GM20000 (cell line): ENCODE results near the gene IGSF23.

ENCODE experiments used
- DNase-seq: peaks from one replicate; pipeline ENCODE4 v3.0.0; 2012; ENCODE audit warnings: low spot score
- CTCF ChIP-seq: IDR thresholded peaks from 2 replicates; pipeline ENCODE4 v1.5.1; 2012; ENCODE audit warnings: mild to moderate bottlenecking, control low read depth; ENCODE audit errors: extremely low read depth, missing control alignments

Gene IGSF23

DNA sequence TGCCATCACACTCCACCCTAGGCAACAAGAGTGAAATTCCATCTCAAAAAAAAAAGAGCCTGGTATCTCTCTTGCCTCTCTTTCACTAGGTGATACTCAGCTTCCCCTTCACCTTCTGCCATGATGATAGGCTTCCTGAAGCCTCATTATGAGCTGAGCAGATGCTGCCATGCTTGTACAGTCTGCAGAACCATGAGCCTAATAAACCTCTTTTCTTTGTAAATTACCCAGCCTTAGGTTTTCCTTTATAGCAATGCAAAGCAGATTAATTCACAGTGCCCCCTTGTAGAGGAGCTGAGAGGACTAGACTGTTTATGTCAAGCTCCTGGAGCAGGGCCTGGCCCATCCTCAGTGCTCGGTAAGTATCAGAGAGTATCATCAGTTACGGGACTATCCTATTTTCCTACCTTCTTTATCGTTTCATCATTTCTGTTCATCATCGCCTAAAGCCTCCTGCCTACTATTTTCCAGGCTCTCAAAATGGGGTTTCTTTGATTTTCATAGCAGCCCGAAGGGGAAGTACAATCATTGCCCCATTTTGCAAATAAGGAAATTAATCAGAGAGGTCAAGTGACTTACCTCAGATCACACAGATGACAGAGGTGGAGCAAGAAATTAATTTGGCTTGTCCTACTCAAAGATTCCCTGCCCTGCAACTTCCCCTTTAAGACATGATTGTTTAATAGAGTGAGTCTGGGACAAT, 33.5 kb upstream of the IGSF23 start:
- TF ChIP-seq CTCF, result no peak

DNA sequence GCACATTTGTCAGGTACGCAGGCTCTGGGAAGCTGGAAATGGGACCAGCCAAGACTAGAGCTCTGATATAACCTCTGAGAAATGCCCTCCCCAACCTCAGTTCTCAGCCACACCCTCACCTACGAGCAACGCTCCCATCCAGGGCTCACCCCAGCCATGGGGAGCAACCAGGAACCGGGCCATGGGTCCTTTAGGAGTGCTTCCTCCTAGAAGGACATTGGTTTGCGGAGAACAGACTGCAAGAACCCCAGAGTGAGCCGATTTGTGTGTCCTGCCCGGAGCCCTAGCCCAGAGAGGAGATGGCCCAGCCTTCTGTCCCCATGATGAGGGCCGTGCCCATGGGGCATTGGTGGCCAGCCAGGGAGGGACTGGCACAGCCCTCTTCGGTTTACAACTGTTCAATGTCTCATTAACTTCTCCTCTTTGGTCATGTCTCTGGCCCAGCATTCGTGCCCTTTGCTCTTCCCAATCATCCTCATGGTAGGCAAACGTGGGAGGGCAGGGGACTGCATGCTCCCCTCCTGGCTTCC, 32.9 kb upstream of the IGSF23 start:
- TF ChIP-seq CTCF, result no peak
- no peak for DNase-seq

More for the DNA sequence above, 33.5 kb upstream of the IGSF23 start:
- no peak for DNase-seq

GRCh38 chr19:44581288-44581687, 32.1 kb upstream of the IGSF23 start:
- no peak for DNase-seq
- TF ChIP-seq CTCF, result no peak

- DNase-seq, result no peak
- TF ChIP-seq CTCF, result no peak
These were observed 30.6 kb upstream of the IGSF23 start for GRCh38 chr19:44582581-44583265.

GRCh38 chr19:44585371-44586133, 27.8 kb upstream of the IGSF23 start:
- no peak for TF ChIP-seq CTCF
- no peak for DNase-seq

GRCh38 chr19:44587963-44588770, 25.2 kb upstream of the IGSF23 start:
- TF ChIP-seq CTCF, result no peak
- DNase-seq, result no peak
